GM04503 (cell line): ENCODE measurements around the gene SSMEM1.
"Not testable (repeated sequence)": the region's sequence is repeated elsewhere in the genome, so short reads cannot be mapped to it uniquely, and the experiment has no call there.

Experiments
- DNase-seq: peaks from one replicate; pipeline ENCODE4 v3.0.0-alpha.2; 2012; ENCODE audit warnings: low read depth

SSMEM1 gene

GRCh38 chr7:130213828-130214227 is 6.2 kb downstream of the SSMEM1 start:
- DNase-seq = no peak

- no peak for DNase-seq
Observed at GRCh38 chr7:130216025-130216424, 8.4 kb downstream of the SSMEM1 start.

GRCh38 chr7:130216750-130217149 is 9.1 kb downstream of the SSMEM1 start:
- no peak for DNase-seq

- DNase-seq = no peak
Observed at GRCh38 chr7:130218806-130219620, 11.4 kb downstream of the SSMEM1 start.

GRCh38 chr7:130219871-130220270 is 12.2 kb downstream of the SSMEM1 start:
- no peak for DNase-seq

GRCh38 chr7:130221746-130222145 is 14.1 kb downstream of the SSMEM1 start:
- no peak for DNase-seq

- DNase-seq = no peak
Observed at GRCh38 chr7:130223646-130224045, 16.0 kb downstream of the SSMEM1 start.

- no peak for DNase-seq
Observed at GRCh38 chr7:130224210-130224609, 16.6 kb downstream of the SSMEM1 start.

GRCh38 chr7:130224923-130225322 is 17.3 kb downstream of the SSMEM1 start:
- not testable (repeated sequence) for DNase-seq

GRCh38 chr7:130226333-130226732 is 18.7 kb downstream of the SSMEM1 start:
- no peak for DNase-seq

GRCh38 chr7:130227883-130228575 is 20.4 kb downstream of the SSMEM1 start:
- no peak for DNase-seq

- no peak for DNase-seq
Observed at GRCh38 chr7:130228840-130229502, 21.3 kb downstream of the SSMEM1 start.

- DNase-seq = not testable (repeated sequence)
Observed at GRCh38 chr7:130229981-130230380, 22.3 kb downstream of the SSMEM1 start.

GRCh38 chr7:130231792-130232191 is 24.1 kb downstream of the SSMEM1 start:
- DNase-seq = no peak

- DNase-seq = no peak
Observed at GRCh38 chr7:130232209-130232608, 24.5 kb downstream of the SSMEM1 start.

GRCh38 chr7:130234078-130234477 is 26.4 kb downstream of the SSMEM1 start:
- no peak for DNase-seq

- DNase-seq = not testable (repeated sequence)
Observed at GRCh38 chr7:130236361-130236760, 28.7 kb downstream of the SSMEM1 start.

GRCh38 chr7:130240240-130240639 is 32.6 kb downstream of the SSMEM1 start:
- DNase-seq = no peak

- no peak for DNase-seq
Observed at GRCh38 chr7:130242198-130243014, 34.7 kb downstream of the SSMEM1 start.

- DNase-seq = not testable (repeated sequence)
Observed at GRCh38 chr7:130243486-130243885, 35.8 kb downstream of the SSMEM1 start.

GRCh38 chr7:130246491-130246890 is 38.8 kb downstream of the SSMEM1 start:
- not testable (repeated sequence) for DNase-seq

- not testable (repeated sequence) for DNase-seq
Observed at GRCh38 chr7:130248842-130249241, 41.2 kb downstream of the SSMEM1 start.
